ENCODE data around the gene NPAS4.
"Not testable (repeated sequence)": the region's sequence is repeated elsewhere in the genome, so short reads cannot be mapped to it uniquely, and the experiment has no call there.

Gene NPAS4

GRCh38 chr11:66432597-66432996 is 11.8 kb downstream of the NPAS4 start:
- no peaks in the 10 kb centered on the region for H3K27me3 ChIP-seq (ENCODE audit: insufficient read depth, insufficient read length)
- H3K4me1 ChIP-seq (ENCODE audit: insufficient read depth, insufficient read length) = peaks cover 5% of the 10 kb centered on the region
- peaks cover 44% of the 10 kb centered on the region for H3K36me3 ChIP-seq (ENCODE audit: insufficient read depth, insufficient read length, low read length)
- no peak for DNase-seq (ENCODE audit: low read depth, low spot score)
- H3K9me3 ChIP-seq (ENCODE audit: insufficient read depth, low read length) = no peaks in the 10 kb centered on the region
- H3K9ac ChIP-seq (ENCODE audit: insufficient read length, low read depth) = no peak overlapping the region
- H3K4me3 ChIP-seq (ENCODE audit: insufficient read length, low read depth) = no peak overlapping the region
- TF ChIP-seq ZNF274 (IDR thresholded peaks at IDR 0.05; ENCODE audit: low read depth, low read length) (no peak), SUZ12 (IDR thresholded peaks at IDR 0.05; ENCODE audit: extremely low read depth, insufficient read depth, insufficient read length) (no peak), YY1 (IDR thresholded peaks at IDR 0.05; ENCODE audit: insufficient read depth, insufficient read length) (no peak)

- peak overlapping the region; percentile 94 for H3K4me3 ChIP-seq (ENCODE audit: insufficient read length, low read depth)
- DNase-seq (ENCODE audit: low read depth, low spot score) = no peak
- no peaks in the 10 kb centered on the region for H3K27me3 ChIP-seq (ENCODE audit: insufficient read depth, insufficient read length)
- TF ChIP-seq SUZ12 (IDR thresholded peaks at IDR 0.05; ENCODE audit: extremely low read depth, insufficient read depth, insufficient read length) (no peak), ZNF274 (IDR thresholded peaks at IDR 0.05; ENCODE audit: low read depth, low read length) (no peak), YY1 (IDR thresholded peaks at IDR 0.05; ENCODE audit: insufficient read depth, insufficient read length) (no peak)
- H3K4me1 ChIP-seq (ENCODE audit: insufficient read depth, insufficient read length) = peaks cover 3% of the 10 kb centered on the region
- peak overlapping the region; percentile 93 for H3K9ac ChIP-seq (ENCODE audit: insufficient read length, low read depth)
- peaks cover 9% of the 10 kb centered on the region; the same call in 1 of the 2 replicates for H3K9me3 ChIP-seq (ENCODE audit: insufficient read depth, low read length)
- H3K36me3 ChIP-seq (ENCODE audit: insufficient read depth, insufficient read length, low read length) = peaks cover 32% of the 10 kb centered on the region
Observed at GRCh38 chr11:66437979-66438503, 17.2 kb downstream of the NPAS4 start.

GRCh38 chr11:66438504-66439466 is 17.9 kb downstream of the NPAS4 start, which contains the start of gene MRPL11:
TSS of gene MRPL11 (minus strand) at chr11:66438848. CDS start at chr11:66438754, 94 bp downstream.
- Histone ChIP-seq H3K4me1 (ENCODE audit: insufficient read depth, insufficient read length) (peaks cover 3% of the 10 kb centered on the region), H3K27me3 (ENCODE audit: insufficient read depth, insufficient read length) (no peaks in the 10 kb centered on the region), H3K9me3 (ENCODE audit: insufficient read depth, low read length) (peaks cover 16% of the 10 kb centered on the region; the same call in 1 of the 2 replicates), H3K9ac (ENCODE audit: insufficient read length, low read depth) (peak within 1 kb of the TSS; percentile 93), H3K36me3 (ENCODE audit: insufficient read depth, insufficient read length, low read length) (peaks cover 28% of the 10 kb centered on the region), H3K4me3 (ENCODE audit: insufficient read length, low read depth) (peak within 1 kb of the TSS; percentile 94)
- TF ChIP-seq ZNF274 (IDR thresholded peaks at IDR 0.05; ENCODE audit: low read depth, low read length) (no peak), YY1 (IDR thresholded peaks at IDR 0.05; ENCODE audit: insufficient read depth, insufficient read length) (peak; percentile 95)
- peak; percentile 95 for DNase-seq (ENCODE audit: low read depth, low spot score)

- not testable (repeated sequence) for H3K4me1 ChIP-seq (ENCODE audit: insufficient read depth, insufficient read length); H3K27me3 ChIP-seq (ENCODE audit: insufficient read depth, insufficient read length); H3K9ac ChIP-seq (ENCODE audit: insufficient read length, low read depth); H3K4me3 ChIP-seq (ENCODE audit: insufficient read length, low read depth); DNase-seq (ENCODE audit: low read depth, low spot score)
- peaks cover 21% of the 10 kb centered on the region for H3K36me3 ChIP-seq (ENCODE audit: insufficient read depth, insufficient read length, low read length)
- peaks cover 25% of the 10 kb centered on the region; the same call in 1 of the 2 replicates for H3K9me3 ChIP-seq (ENCODE audit: insufficient read depth, low read length)
Observed at GRCh38 chr11:66440101-66440939, 19.5 kb downstream of the NPAS4 start.

- not testable (repeated sequence) for H3K27me3 ChIP-seq (ENCODE audit: insufficient read depth, insufficient read length); DNase-seq (ENCODE audit: low read depth, low spot score); H3K4me3 ChIP-seq (ENCODE audit: insufficient read length, low read depth); H3K4me1 ChIP-seq (ENCODE audit: insufficient read depth, insufficient read length); H3K9ac ChIP-seq (ENCODE audit: insufficient read length, low read depth)
- H3K36me3 ChIP-seq (ENCODE audit: insufficient read depth, insufficient read length, low read length) = peaks cover 15% of the 10 kb centered on the region
- peaks cover 25% of the 10 kb centered on the region; the same call in 1 of the 2 replicates for H3K9me3 ChIP-seq (ENCODE audit: insufficient read depth, low read length)
Observed at GRCh38 chr11:66440940-66441282, 20.1 kb downstream of the NPAS4 start.

GRCh38 chr11:66443602-66444001 is 22.8 kb downstream of the NPAS4 start:
- no peak for DNase-seq (ENCODE audit: low read depth, low spot score)
- no peak for TF ChIP-seq YY1 (IDR thresholded peaks at IDR 0.05; ENCODE audit: insufficient read depth, insufficient read length)
- TF ChIP-seq ZNF274 (IDR thresholded peaks at IDR 0.05; ENCODE audit: low read depth, low read length) = no peak
- TF ChIP-seq SUZ12 (IDR thresholded peaks at IDR 0.05; ENCODE audit: extremely low read depth, insufficient read depth, insufficient read length) = no peak
- no peaks in the 10 kb centered on the region for H3K4me1 ChIP-seq (ENCODE audit: insufficient read depth, insufficient read length)
- H3K9me3 ChIP-seq (ENCODE audit: insufficient read depth, low read length) = peaks cover 25% of the 10 kb centered on the region; the same call in 1 of the 2 replicates
- H3K9ac ChIP-seq (ENCODE audit: insufficient read length, low read depth) = no peak overlapping the region
- no peaks in the 10 kb centered on the region for H3K36me3 ChIP-seq (ENCODE audit: insufficient read depth, insufficient read length, low read length)
- H3K4me3 ChIP-seq (ENCODE audit: insufficient read length, low read depth) = no peak overlapping the region
- H3K27me3 ChIP-seq (ENCODE audit: insufficient read depth, insufficient read length) = no peaks in the 10 kb centered on the region

GRCh38 chr11:66447012-66447411 is 26.2 kb downstream of the NPAS4 start:
- peaks cover 3% of the 10 kb centered on the region for H3K27me3 ChIP-seq (ENCODE audit: insufficient read depth, insufficient read length)
- H3K9ac ChIP-seq (ENCODE audit: insufficient read length, low read depth) = no peak overlapping the region
- H3K9me3 ChIP-seq (ENCODE audit: insufficient read depth, low read length) = peaks cover 25% of the 10 kb centered on the region; the same call in 1 of the 2 replicates
- no peak for DNase-seq (ENCODE audit: low read depth, low spot score)
- H3K36me3 ChIP-seq (ENCODE audit: insufficient read depth, insufficient read length, low read length) = no peaks in the 10 kb centered on the region
- no peaks in the 10 kb centered on the region for H3K4me1 ChIP-seq (ENCODE audit: insufficient read depth, insufficient read length)
- TF ChIP-seq SUZ12 (IDR thresholded peaks at IDR 0.05; ENCODE audit: extremely low read depth, insufficient read depth, insufficient read length) (no peak), YY1 (IDR thresholded peaks at IDR 0.05; ENCODE audit: insufficient read depth, insufficient read length) (no peak), ZNF274 (IDR thresholded peaks at IDR 0.05; ENCODE audit: low read depth, low read length) (no peak)
- no peak overlapping the region for H3K4me3 ChIP-seq (ENCODE audit: insufficient read length, low read depth)
